Left ventricle myocardium inferior (tissue), 1 donor: ENCODE results near the gene CLSTN2. TPM values are rescaled to one million over a fixed set of nuclear protein-coding genes. Genes with fewer than 3 reads are reported as not detected.

Experiments used
- DNase-seq: peaks from one replicate; pipeline ENCODE4 v3.0.0-alpha.2; 2020
- H3K27ac ChIP-seq: fragments of 200-600 bp; replicated peaks from 2 replicates; pipeline ENCODE4 v1.8.0; 2021
- H3K27me3 ChIP-seq: fragments of 200-600 bp; 2 replicates; pipeline ENCODE4 v1.8.0; 2021; ENCODE audit warnings: low read depth
- H3K36me3 ChIP-seq: fragments of 200-600 bp; 2 replicates; pipeline ENCODE4 v1.8.0; 2021
- H3K4me1 ChIP-seq: fragments of 200-600 bp; 2 replicates; pipeline ENCODE4 v1.8.0; 2021
- H3K4me3 ChIP-seq: fragments of 200-600 bp; 2 replicates; pipeline ENCODE4 v1.8.0; 2021; ENCODE audit warnings: mild to moderate bottlenecking, moderate library complexity
- H3K9me3 ChIP-seq: fragments of 200-600 bp; replicated peaks from 2 replicates; pipeline ENCODE4 v1.8.0; 2021
- intact Hi-C: fragments of 100-400 bp; cut with micrococcal nuclease; formaldehyde crosslinking; loops from one replicate; pipeline ENCODE4 v1.11.0; 2022
- total RNA-seq: library from RNA; stranded (reverse); fragmentation: NEBNext Ultra II Directional; extraction: Animal tissue kit (Norgen Biotek cat#: 25700); gene quantifications from one replicate; pipeline ENCODE4 v1.2.1, GENCODE V29; 2021
- TF ChIP-seq, protein P1 (sequence below): fragments of 200-600 bp; IDR thresholded peaks from 2 replicates; pipeline ENCODE4 v1.8.0; 2021; ENCODE audit warnings: antibody characterized with exemption, mild to moderate bottlenecking, borderline replicate concordance
- donor health status: DM: no; HTN: yes; CAD: no; lungs with severe emphysema.

Gene CLSTN2
- total RNA-seq, 1 donor from 2014 or later, result 7.0 TPM

DNA sequence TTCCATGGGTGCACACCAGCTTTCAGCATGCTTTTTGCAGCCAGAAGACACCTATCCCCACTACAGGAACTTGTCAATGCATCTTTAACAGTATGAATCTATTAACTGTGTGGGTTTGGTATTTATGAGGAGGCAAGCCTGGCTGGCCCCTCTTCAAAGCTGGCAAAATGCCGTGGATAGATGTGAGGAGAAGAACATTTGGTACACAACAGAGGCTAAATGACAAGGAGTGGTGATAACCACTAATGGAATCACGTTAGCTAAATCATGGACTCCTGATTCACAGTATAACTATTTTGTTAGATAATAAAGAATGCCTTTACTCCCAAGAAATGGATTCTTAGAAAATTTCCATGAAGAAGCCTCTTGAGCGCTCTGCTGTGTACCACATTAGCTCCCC is 187.2 kb downstream of the CLSTN2 start:
- intact Hi-C loops, result no loop called here
- H3K4me1 ChIP-seq, result no peaks in the 10 kb centered on the region
- DNase-seq, result no peak
- H3K4me3 ChIP-seq, result no peak overlapping the region
- no peaks in the 10 kb centered on the region for H3K27me3 ChIP-seq
- no peaks in the 10 kb centered on the region for H3K9me3 ChIP-seq
- H3K36me3 ChIP-seq, result no peaks in the 10 kb centered on the region
- no peak overlapping the region for H3K27ac ChIP-seq
- TF ChIP-seq, protein P1, sequence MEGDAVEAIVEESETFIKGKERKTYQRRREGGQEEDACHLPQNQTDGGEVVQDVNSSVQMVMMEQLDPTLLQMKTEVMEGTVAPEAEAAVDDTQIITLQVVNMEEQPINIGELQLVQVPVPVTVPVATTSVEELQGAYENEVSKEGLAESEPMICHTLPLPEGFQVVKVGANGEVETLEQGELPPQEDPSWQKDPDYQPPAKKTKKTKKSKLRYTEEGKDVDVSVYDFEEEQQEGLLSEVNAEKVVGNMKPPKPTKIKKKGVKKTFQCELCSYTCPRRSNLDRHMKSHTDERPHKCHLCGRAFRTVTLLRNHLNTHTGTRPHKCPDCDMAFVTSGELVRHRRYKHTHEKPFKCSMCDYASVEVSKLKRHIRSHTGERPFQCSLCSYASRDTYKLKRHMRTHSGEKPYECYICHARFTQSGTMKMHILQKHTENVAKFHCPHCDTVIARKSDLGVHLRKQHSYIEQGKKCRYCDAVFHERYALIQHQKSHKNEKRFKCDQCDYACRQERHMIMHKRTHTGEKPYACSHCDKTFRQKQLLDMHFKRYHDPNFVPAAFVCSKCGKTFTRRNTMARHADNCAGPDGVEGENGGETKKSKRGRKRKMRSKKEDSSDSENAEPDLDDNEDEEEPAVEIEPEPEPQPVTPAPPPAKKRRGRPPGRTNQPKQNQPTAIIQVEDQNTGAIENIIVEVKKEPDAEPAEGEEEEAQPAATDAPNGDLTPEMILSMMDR, result no peak

DNA sequence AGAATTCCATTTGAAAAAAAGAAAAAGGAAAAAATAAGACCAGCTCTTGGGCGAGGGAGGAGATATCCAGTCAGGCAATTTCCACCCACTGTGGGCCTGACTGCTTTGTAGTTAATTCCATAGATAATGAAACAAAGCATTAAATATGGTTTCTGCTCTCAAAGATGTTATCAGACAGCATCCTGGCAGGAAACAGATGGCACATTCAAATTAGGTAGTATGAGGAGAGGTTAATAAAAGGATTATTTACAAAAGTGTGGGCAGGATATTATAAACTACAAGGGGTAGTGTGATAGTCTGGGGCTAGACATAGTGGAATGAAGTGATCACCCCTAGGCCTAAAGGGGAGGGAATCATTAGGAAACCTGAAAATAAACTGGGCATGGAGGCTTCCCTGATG is 193.2 kb downstream of the CLSTN2 start:
- Histone ChIP-seq H3K4me1 (no peaks in the 10 kb centered on the region), H3K27me3 (peaks cover 9% of the 10 kb centered on the region), H3K36me3 (no peaks in the 10 kb centered on the region), H3K4me3 (no peak overlapping the region), H3K27ac (no peak overlapping the region), H3K9me3 (no peaks in the 10 kb centered on the region)
- TF ChIP-seq, protein P1, result no peak
- no peak for DNase-seq
- intact Hi-C loops, result no loop called here

DNA sequence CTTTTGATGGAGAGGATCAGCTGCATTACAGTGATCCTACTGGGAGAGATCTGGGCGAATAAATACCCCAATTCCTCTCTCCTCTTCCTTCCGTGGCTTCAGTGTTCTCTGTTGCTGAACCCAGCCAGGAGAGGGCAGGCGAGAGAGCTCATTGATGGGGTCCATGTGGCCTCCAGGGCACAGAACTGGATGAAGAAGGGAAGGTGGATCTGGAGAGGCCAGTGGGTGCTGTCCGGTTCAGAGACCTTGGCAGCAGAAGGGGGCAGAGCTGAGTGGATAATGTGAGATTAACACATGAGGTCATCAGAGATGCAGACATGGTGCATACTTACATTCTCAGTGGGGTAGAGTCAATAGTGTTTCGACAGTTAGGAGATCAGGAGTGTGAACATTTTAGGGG is 193.6 kb downstream of the CLSTN2 start:
- Histone ChIP-seq H3K4me1 (no peaks in the 10 kb centered on the region), H3K27ac (no peak overlapping the region), H3K27me3 (peaks cover 9% of the 10 kb centered on the region), H3K4me3 (no peak overlapping the region), H3K9me3 (no peaks in the 10 kb centered on the region), H3K36me3 (no peaks in the 10 kb centered on the region)
- peak; percentile 22 for DNase-seq
- TF ChIP-seq, protein P1, result peak; percentile 61
- intact Hi-C loops, result no loop called here

DNA sequence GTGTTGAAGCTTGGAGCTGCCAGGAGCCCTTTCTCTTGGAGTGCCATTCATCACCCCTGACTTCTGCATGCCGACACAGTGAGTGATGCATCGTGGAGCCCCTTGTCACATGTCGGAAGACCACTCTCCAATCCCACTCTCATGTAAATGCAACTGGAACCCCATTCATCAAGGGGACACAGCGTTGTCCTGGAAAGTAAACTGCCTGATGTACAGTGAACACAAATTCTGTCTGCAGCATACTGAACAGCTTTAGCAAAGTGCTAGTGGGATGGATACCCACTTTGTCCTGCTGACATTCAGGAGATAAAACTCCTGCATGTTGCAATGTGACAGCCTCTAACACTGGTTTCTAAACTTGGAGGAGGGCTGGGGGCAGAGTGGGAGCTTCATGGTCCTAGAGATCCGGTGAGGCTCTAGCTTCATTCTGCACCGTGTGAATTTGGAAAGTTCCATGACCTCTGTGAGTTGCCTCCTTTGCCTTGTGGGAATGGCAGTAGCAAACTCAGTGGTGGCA is 194.8 kb downstream of the CLSTN2 start:
- H3K9me3 ChIP-seq, result no peaks in the 10 kb centered on the region
- no peak overlapping the region for H3K4me3 ChIP-seq
- no peaks in the 10 kb centered on the region for H3K36me3 ChIP-seq
- intact Hi-C loops, result no loop called here
- no peaks in the 10 kb centered on the region for H3K4me1 ChIP-seq
- TF ChIP-seq, protein P1, result no peak
- H3K27me3 ChIP-seq, result peaks cover 9% of the 10 kb centered on the region
- H3K27ac ChIP-seq, result no peak overlapping the region
- no peak for DNase-seq

DNA sequence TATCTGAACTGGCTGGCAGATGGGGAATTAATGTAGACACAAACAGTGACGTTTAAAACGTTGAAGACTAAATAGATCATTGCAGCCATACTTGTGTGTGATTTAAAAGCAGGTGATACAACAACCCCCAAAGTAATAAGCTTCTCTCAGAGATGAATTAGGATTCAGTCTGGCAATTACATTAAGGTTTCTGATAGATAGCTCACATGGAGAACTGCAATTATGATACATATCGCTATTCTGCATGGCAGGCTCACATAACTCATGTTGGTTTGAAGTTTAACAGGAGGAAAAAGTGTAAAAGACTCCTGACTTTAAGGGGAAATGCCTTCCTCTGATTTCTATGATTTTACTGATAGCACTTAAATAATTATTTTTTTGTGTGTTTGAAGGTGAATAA is 196.9 kb downstream of the CLSTN2 start:
- no peaks in the 10 kb centered on the region for H3K36me3 ChIP-seq
- no peak overlapping the region for H3K4me3 ChIP-seq
- intact Hi-C loops, result no loop called here
- no peaks in the 10 kb centered on the region for H3K4me1 ChIP-seq
- DNase-seq, result no peak
- no peak overlapping the region for H3K27ac ChIP-seq
- H3K27me3 ChIP-seq, result peaks cover 9% of the 10 kb centered on the region
- H3K9me3 ChIP-seq, result no peaks in the 10 kb centered on the region
- TF ChIP-seq, protein P1, result no peak
